ENCODE data around the gene SECISBP2L.

The SECISBP2L gene

GRCh38 chr15:48964898-48965297 is 81.3 kb downstream of the SECISBP2L start:
- Histone ChIP-seq H3K4me3 (ENCODE audit: low read length) (no peak overlapping the region), H4K20me1 (ENCODE audit: insufficient read depth, low read length) (no peaks in the 10 kb centered on the region), H3K27ac (ENCODE audit: low read length) (no peak overlapping the region), H2AFZ (ENCODE audit: low read depth, low read length) (no peak overlapping the region), H3K79me2 (ENCODE audit: low read length) (no peaks in the 10 kb centered on the region), H3K27me3 (ENCODE audit: low read depth, low read length) (no peaks in the 10 kb centered on the region), H3K36me3 (replicated peaks; ENCODE audit: low read depth, low read length) (no peaks in the 10 kb centered on the region), H3K9ac (ENCODE audit: low read length) (no peak overlapping the region), H3K4me1 (ENCODE audit: low read length) (peaks cover 7% of the 10 kb centered on the region), H3K9me3 (ENCODE audit: insufficient read depth, low read length) (no peaks in the 10 kb centered on the region), H3K4me2 (ENCODE audit: low read length) (no peak overlapping the region)
- TF ChIP-seq, protein P1, sequence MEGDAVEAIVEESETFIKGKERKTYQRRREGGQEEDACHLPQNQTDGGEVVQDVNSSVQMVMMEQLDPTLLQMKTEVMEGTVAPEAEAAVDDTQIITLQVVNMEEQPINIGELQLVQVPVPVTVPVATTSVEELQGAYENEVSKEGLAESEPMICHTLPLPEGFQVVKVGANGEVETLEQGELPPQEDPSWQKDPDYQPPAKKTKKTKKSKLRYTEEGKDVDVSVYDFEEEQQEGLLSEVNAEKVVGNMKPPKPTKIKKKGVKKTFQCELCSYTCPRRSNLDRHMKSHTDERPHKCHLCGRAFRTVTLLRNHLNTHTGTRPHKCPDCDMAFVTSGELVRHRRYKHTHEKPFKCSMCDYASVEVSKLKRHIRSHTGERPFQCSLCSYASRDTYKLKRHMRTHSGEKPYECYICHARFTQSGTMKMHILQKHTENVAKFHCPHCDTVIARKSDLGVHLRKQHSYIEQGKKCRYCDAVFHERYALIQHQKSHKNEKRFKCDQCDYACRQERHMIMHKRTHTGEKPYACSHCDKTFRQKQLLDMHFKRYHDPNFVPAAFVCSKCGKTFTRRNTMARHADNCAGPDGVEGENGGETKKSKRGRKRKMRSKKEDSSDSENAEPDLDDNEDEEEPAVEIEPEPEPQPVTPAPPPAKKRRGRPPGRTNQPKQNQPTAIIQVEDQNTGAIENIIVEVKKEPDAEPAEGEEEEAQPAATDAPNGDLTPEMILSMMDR (IDR thresholded peaks at IDR 0.05; ENCODE audit: low read depth, low read length) = no peak
- no peak for TF ChIP-seq EZH2phosphoT487 (IDR thresholded peaks at IDR 0.05; ENCODE audit: low read depth)

DNA sequence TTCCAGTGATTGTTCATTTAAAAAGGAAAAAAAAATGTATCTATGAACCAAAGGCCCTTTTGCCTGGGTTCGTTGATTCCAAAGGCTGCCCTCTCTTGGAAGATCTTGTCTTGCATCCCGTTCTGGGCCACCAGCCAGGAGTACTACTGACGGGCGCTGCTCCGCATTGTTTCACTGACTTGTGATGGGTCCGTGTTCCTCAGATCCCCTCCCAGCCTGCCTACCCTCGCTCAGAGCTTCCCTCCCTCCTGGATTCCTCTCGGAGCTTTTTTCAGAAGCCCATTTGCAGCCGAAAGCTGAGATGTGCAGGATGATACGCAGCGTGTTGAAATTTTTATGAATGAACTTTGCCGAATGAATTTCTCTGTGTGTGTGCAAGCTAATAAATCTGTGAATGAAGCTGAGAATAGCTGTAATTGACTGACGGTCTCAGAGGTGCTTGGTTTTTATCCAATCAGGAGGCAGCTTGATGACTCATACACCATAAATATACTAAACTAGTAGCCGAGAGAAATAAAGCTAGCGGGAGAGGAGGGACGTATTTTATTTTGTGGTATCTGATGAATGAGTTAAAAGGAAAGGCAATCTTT is 82.6 kb downstream of the SECISBP2L start, which contains the start of gene SHC4:
Gene SHC4, minus strand, starts transcription at position 396 of the 590 bp plus-strand sequence. CDS start 904 bp downstream, outside the sequence.
- peaks cover 7% of the 10 kb centered on the region for H3K4me1 ChIP-seq (ENCODE audit: low read length)
- H2AFZ ChIP-seq (ENCODE audit: low read depth, low read length) = peak within 1 kb of the TSS; percentile 58; the same call in 1 of the 2 replicates
- peak within 1 kb of the TSS; percentile 43 for H3K4me3 ChIP-seq (ENCODE audit: low read length)
- no peaks in the 10 kb centered on the region for H3K36me3 ChIP-seq (replicated peaks; ENCODE audit: low read depth, low read length)
- H4K20me1 ChIP-seq (ENCODE audit: insufficient read depth, low read length) = no peaks in the 10 kb centered on the region
- no peak within 1 kb of the TSS for H3K27ac ChIP-seq (ENCODE audit: low read length)
- H3K4me2 ChIP-seq (ENCODE audit: low read length) = peak within 1 kb of the TSS; percentile 48
- no peaks in the 10 kb centered on the region for H3K9me3 ChIP-seq (ENCODE audit: insufficient read depth, low read length)
- no peaks in the 10 kb centered on the region for H3K27me3 ChIP-seq (ENCODE audit: low read depth, low read length)
- TF ChIP-seq, protein P1 (IDR thresholded peaks at IDR 0.05; ENCODE audit: low read depth, low read length) = no peak
- no peak for TF ChIP-seq EZH2phosphoT487 (IDR thresholded peaks at IDR 0.05; ENCODE audit: low read depth)
- no peaks in the 10 kb centered on the region for H3K79me2 ChIP-seq (ENCODE audit: low read length)
- H3K9ac ChIP-seq (ENCODE audit: low read length) = no peak within 1 kb of the TSS

GRCh38 chr15:48962662-48963523 is 83.4 kb downstream of the SECISBP2L start:
- Histone ChIP-seq H3K9ac (ENCODE audit: low read length) (no peak overlapping the region), H3K27me3 (ENCODE audit: low read depth, low read length) (no peaks in the 10 kb centered on the region), H3K4me3 (ENCODE audit: low read length) (no peak overlapping the region), H3K27ac (ENCODE audit: low read length) (no peak overlapping the region), H2AFZ (ENCODE audit: low read depth, low read length) (no peak overlapping the region; the same call in 1 of the 2 replicates), H3K79me2 (ENCODE audit: low read length) (no peaks in the 10 kb centered on the region), H3K4me2 (ENCODE audit: low read length) (0 out of 2 replicates have a peak overlapping the region, but pooled peaks have one; percentile 48), H3K36me3 (replicated peaks; ENCODE audit: low read depth, low read length) (no peaks in the 10 kb centered on the region), H3K4me1 (ENCODE audit: low read length) (peaks cover 7% of the 10 kb centered on the region), H4K20me1 (ENCODE audit: insufficient read depth, low read length) (no peaks in the 10 kb centered on the region), H3K9me3 (ENCODE audit: insufficient read depth, low read length) (no peaks in the 10 kb centered on the region)
- TF ChIP-seq EZH2phosphoT487 (IDR thresholded peaks at IDR 0.05; ENCODE audit: low read depth) = no peak
- TF ChIP-seq, protein P1 (IDR thresholded peaks at IDR 0.05; ENCODE audit: low read depth, low read length) = no peak

DNA sequence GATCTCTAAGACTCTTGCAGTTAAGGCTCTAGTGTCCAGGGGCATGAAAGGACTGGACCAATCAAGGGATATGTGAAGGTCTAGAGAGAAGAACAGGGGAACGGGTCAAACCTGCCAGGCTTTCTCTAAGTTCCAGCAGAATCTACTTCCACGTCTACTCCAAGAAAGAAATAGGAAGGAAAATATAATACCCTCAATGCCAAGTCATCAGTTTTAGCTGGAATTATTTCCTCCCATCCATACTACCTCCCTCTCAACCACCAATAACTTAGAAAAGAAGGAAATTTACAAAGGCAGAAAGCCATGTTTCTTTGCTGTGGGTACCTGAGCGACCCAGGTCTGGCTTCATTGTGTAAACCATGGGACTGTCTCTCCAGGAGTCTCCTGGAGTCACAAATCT is 90.3 kb downstream of the SECISBP2L start:
- H4K20me1 ChIP-seq (ENCODE audit: insufficient read depth, low read length) = no peaks in the 10 kb centered on the region
- H3K4me2 ChIP-seq (ENCODE audit: low read length) = no peak overlapping the region
- no peaks in the 10 kb centered on the region for H3K79me2 ChIP-seq (ENCODE audit: low read length)
- no peak overlapping the region for H3K4me3 ChIP-seq (ENCODE audit: low read length)
- H3K4me1 ChIP-seq (ENCODE audit: low read length) = no peaks in the 10 kb centered on the region
- H3K9ac ChIP-seq (ENCODE audit: low read length) = no peak overlapping the region
- H2AFZ ChIP-seq (ENCODE audit: low read depth, low read length) = no peak overlapping the region
- no peak overlapping the region for H3K27ac ChIP-seq (ENCODE audit: low read length)
- no peaks in the 10 kb centered on the region for H3K36me3 ChIP-seq (replicated peaks; ENCODE audit: low read depth, low read length)
- TF ChIP-seq, protein P1 (IDR thresholded peaks at IDR 0.05; ENCODE audit: low read depth, low read length) = no peak
- no peak for TF ChIP-seq EZH2phosphoT487 (IDR thresholded peaks at IDR 0.05; ENCODE audit: low read depth)
- H3K9me3 ChIP-seq (ENCODE audit: insufficient read depth, low read length) = no peaks in the 10 kb centered on the region
- peaks cover 3% of the 10 kb centered on the region; the same call in 1 of the 2 replicates for H3K27me3 ChIP-seq (ENCODE audit: low read depth, low read length)

Measured in OCI-LY3 (cell line).